ENCODE results near the gene RAG1. TPM values are rescaled to one million over a fixed set of nuclear protein-coding genes. Genes with fewer than 3 reads are reported as not detected.

The RAG1 gene
- total and polyA plus RNA-seq, 3 experiments from 2014 or later: 0.27 to 0.44 (median 0.35) TPM

GRCh38 chr11:36558571-36559413 is 9.0 kb upstream of the RAG1 start:
- ChIA-PET POLR2A (no interaction called here), CTCF (interaction anchor here (1.8 kb wide), 1 partner anchor 188 kb away, joined by 8 read pairs; no protein-coding TSS in a partner anchor)
- Mint-ChIP-seq H3K9me3 (peaks cover 0 to 9% (median 3%) of the 10 kb centered on the region in 5 donors), H3K4me3 (peak overlapping the region; percentile 61 to 79 (median 71)), H3K27me3 (no peaks in the 10 kb centered on the region), H3K36me3 (peaks cover 0 to 2% (median 0%) of the 10 kb centered on the region in 3 donors), H3K27ac (peak overlapping the region; percentile 59 to 91 (median 80)), H3K4me1 (peaks cover 31 to 35% (median 35%) of the 10 kb centered on the region in 3 donors)
- Histone ChIP-seq H3K4me1 (ENCODE audit: insufficient read depth, low read length) (peaks cover 14% of the 10 kb centered on the region), H3K36me3 (ENCODE audit: insufficient read depth, low read length) (no peaks in the 10 kb centered on the region), H3K27ac (ENCODE audit: low read depth, low read length) (peak overlapping the region; percentile 27), H3K27me3 (ENCODE audit: insufficient read depth, low read length, poor library complexity, severe bottlenecking) (no peaks in the 10 kb centered on the region), H3K9me3 (ENCODE audit: low read length) (no peaks in the 10 kb centered on the region), H3K4me3 (ENCODE audit: low read length) (peak overlapping the region; percentile 6)
- DNase-seq: peak in 1 of 5 donors; percentile 45

DNA sequence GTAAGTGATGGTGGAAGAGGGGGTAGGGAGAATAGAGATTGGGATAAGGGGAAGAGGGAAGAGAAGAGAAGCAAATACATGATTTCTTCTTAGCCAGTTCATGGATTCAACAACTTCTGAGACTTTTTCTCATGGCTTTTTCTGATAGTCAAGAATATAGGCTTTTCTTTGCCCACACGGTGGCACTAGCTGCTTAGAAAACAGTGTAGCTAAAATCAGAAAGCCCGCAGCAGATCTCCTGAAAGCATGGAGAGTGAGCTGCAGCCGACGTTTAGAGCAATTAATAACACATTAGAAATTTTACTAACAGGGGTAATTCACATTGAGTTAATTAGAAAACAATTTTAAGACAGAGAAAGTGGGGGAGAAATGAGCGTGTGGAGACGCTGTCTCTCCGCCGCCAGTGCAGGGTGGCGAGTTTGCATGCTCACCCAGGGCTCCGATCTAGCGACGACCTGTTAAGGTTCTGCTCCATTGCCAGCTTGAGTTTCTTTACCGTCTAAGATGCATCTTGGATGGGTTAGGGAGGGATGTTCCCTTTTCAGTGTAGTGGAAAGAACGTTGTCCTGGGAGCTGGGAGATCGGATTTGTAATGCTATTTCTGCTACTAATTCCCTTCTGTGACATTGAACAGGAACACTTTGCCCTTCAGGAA is 3.3 kb upstream of the RAG1 start:
- ChIA-PET POLR2A (interaction anchor here (0.6 kb wide), 1 partner anchor 107 kb away, joined by 4 read pairs; no protein-coding TSS in a partner anchor), CTCF (interaction anchor here (0.8 to 4.5 kb wide), 18 partner anchors 8 to 742 kb away, joined by 3 to 54 read pairs (median 4); partner anchors contain the start of gene TRAF6)
- Histone ChIP-seq H3K36me3 (ENCODE audit: insufficient read depth, low read length) (no peaks in the 10 kb centered on the region), H3K4me3 (ENCODE audit: low read length) (no peak overlapping the region), H3K27me3 (ENCODE audit: insufficient read depth, low read length, poor library complexity, severe bottlenecking) (no peaks in the 10 kb centered on the region), H3K9me3 (ENCODE audit: low read length) (no peaks in the 10 kb centered on the region), H3K27ac (ENCODE audit: low read depth, low read length) (no peak overlapping the region), H3K4me1 (ENCODE audit: insufficient read depth, low read length) (peaks cover 12% of the 10 kb centered on the region)
- Mint-ChIP-seq H3K4me1 (peaks cover 12 to 23% (median 22%) of the 10 kb centered on the region in 3 donors), H3K27me3 (peaks cover 6 to 29% of the 10 kb centered on the region in 2 donors), H3K9me3 (peaks cover 0 to 2% (median 0%) of the 10 kb centered on the region in 5 donors), H3K4me3 (peak overlapping the region; percentile 38 to 83 (median 79)), H3K36me3 (no peaks in the 10 kb centered on the region), H3K27ac (peak overlapping the region in 1 of 8 donors; percentile 1)
- DNase-seq: peak; percentile 10 to 57 (median 30)

DNA sequence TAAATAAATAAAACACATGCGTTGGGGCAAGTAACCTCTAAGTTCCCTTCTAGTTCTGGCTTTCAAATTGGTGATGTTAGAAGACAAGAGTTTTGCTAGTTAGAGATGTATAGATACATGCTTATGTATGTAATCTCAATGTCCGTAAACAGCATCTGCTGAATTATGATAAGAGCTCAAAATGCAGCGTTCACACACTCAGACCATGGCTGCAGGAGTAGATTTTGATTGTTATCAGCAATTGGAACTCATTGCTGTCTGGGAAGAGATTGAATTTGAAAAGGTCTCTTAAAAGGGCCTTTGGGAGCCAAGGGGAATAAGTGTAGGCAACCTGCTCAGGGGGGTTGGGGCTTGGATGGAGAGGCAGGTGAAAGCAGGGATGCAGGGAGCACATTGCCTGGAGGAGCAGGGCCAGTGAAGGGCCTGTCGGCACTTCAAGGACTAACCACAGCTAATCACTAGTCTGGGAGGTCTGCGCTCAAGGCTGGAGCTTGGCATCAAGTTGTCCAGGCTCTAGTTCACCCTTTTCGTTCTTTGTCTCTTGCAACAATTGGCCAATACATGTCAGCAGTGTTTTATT is 2.7 kb upstream of the RAG1 start:
- Mint-ChIP-seq H3K36me3 (no peaks in the 10 kb centered on the region), H3K27me3 (peaks cover 6 to 29% of the 10 kb centered on the region in 2 donors), H3K4me1 (peaks cover 7 to 16% (median 16%) of the 10 kb centered on the region in 3 donors), H3K4me3 (peak overlapping the region in 6 of 7 donors; percentile 38 to 83 (median 78)), H3K9me3 (no peaks in the 10 kb centered on the region), H3K27ac (no peak overlapping the region)
- CTCF ChIA-PET: interaction anchor here (0.8 to 4.5 kb wide), 16 partner anchors 7 to 186 kb away, joined by 3 to 54 read pairs (median 4); partner anchors contain the start of gene TRAF6
- no peaks in the 10 kb centered on the region for H3K27me3 ChIP-seq (ENCODE audit: insufficient read depth, low read length, poor library complexity, severe bottlenecking)
- H3K27ac ChIP-seq (ENCODE audit: low read depth, low read length): no peak overlapping the region
- H3K4me3 ChIP-seq (ENCODE audit: low read length): no peak overlapping the region
- no peaks in the 10 kb centered on the region for H3K9me3 ChIP-seq (ENCODE audit: low read length)
- DNase-seq: no peak
- H3K36me3 ChIP-seq (ENCODE audit: insufficient read depth, low read length): no peaks in the 10 kb centered on the region
- POLR2A ChIA-PET: interaction anchor here (0.6 kb wide), 1 partner anchor 106 kb away, joined by 4 read pairs; no protein-coding TSS in a partner anchor
- peaks cover 6% of the 10 kb centered on the region for H3K4me1 ChIP-seq (ENCODE audit: insufficient read depth, low read length)

GRCh38 chr11:36566407-36567053 is 1.3 kb upstream of the RAG1 start:
- no peaks in the 10 kb centered on the region for H3K36me3 ChIP-seq (ENCODE audit: insufficient read depth, low read length)
- peaks cover 6% of the 10 kb centered on the region for H3K4me1 ChIP-seq (ENCODE audit: insufficient read depth, low read length)
- no peaks in the 10 kb centered on the region for H3K36me3 Mint-ChIP-seq
- H3K27me3 ChIP-seq (ENCODE audit: insufficient read depth, low read length, poor library complexity, severe bottlenecking): no peaks in the 10 kb centered on the region
- H3K9me3 ChIP-seq (ENCODE audit: low read length): no peaks in the 10 kb centered on the region
- ChIA-PET CTCF (interaction anchor here (1.1 to 1.5 kb wide), 2 partner anchors 180 to 182 kb away, joined by 3 read pairs; no protein-coding TSS in a partner anchor), POLR2A (no interaction called here)
- no peak overlapping the region for H3K4me3 Mint-ChIP-seq
- H3K27ac ChIP-seq (ENCODE audit: low read depth, low read length): no peak overlapping the region
- no peak for DNase-seq
- no peak overlapping the region for H3K27ac Mint-ChIP-seq
- peaks cover 2 to 9% (median 8%) of the 10 kb centered on the region in 3 donors for H3K4me1 Mint-ChIP-seq
- peaks cover 15 to 41% of the 10 kb centered on the region in 2 donors for H3K27me3 Mint-ChIP-seq
- no peak overlapping the region for H3K4me3 ChIP-seq (ENCODE audit: low read length)
- H3K9me3 Mint-ChIP-seq: no peaks in the 10 kb centered on the region

GRCh38 chr11:36569095-36569494 is 1.3 kb downstream of the RAG1 start:
- Mint-ChIP-seq H3K27ac (peak overlapping the region in 1 of 8 donors; percentile 34), H3K27me3 (peaks cover 31 to 63% of the 10 kb centered on the region in 2 donors), H3K36me3 (peaks cover 0 to 15% (median 5%) of the 10 kb centered on the region in 3 donors), H3K4me3 (no peak overlapping the region), H3K4me1 (peaks cover 2 to 9% (median 8%) of the 10 kb centered on the region in 3 donors), H3K9me3 (no peaks in the 10 kb centered on the region)
- no peak for DNase-seq
- Histone ChIP-seq H3K27ac (ENCODE audit: low read depth, low read length) (no peak overlapping the region), H3K9me3 (ENCODE audit: low read length) (no peaks in the 10 kb centered on the region), H3K4me3 (ENCODE audit: low read length) (no peak overlapping the region), H3K4me1 (ENCODE audit: insufficient read depth, low read length) (peaks cover 6% of the 10 kb centered on the region), H3K27me3 (ENCODE audit: insufficient read depth, low read length, poor library complexity, severe bottlenecking) (peaks cover 10% of the 10 kb centered on the region), H3K36me3 (ENCODE audit: insufficient read depth, low read length) (no peaks in the 10 kb centered on the region)
- CTCF ChIA-PET: no interaction called here
- POLR2A ChIA-PET: no interaction called here

DNA sequence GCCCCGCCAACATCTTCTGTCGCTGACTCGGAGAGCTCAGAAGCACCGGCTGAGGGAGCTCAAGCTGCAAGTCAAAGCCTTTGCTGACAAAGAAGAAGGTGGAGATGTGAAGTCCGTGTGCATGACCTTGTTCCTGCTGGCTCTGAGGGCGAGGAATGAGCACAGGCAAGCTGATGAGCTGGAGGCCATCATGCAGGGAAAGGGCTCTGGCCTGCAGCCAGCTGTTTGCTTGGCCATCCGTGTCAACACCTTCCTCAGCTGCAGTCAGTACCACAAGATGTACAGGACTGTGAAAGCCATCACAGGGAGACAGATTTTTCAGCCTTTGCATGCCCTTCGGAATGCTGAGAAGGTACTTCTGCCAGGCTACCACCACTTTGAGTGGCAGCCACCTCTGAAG is 6.7 kb downstream of the RAG1 start:
- Mint-ChIP-seq H3K27me3 (peaks cover 29 to 41% of the 10 kb centered on the region in 2 donors), H3K4me3 (no peak overlapping the region), H3K36me3 (peaks cover 1 to 17% (median 6%) of the 10 kb centered on the region in 3 donors), H3K27ac (no peak overlapping the region), H3K4me1 (no peaks in the 10 kb centered on the region), H3K9me3 (no peaks in the 10 kb centered on the region)
- POLR2A ChIA-PET: no interaction called here
- peaks cover 10% of the 10 kb centered on the region for H3K27me3 ChIP-seq (ENCODE audit: insufficient read depth, low read length, poor library complexity, severe bottlenecking)
- no peaks in the 10 kb centered on the region for H3K9me3 ChIP-seq (ENCODE audit: low read length)
- H3K4me1 ChIP-seq (ENCODE audit: insufficient read depth, low read length): no peaks in the 10 kb centered on the region
- CTCF ChIA-PET: interaction anchor here (1.6 kb wide), 1 partner anchor 10 kb away, joined by 6 read pairs; no protein-coding TSS in a partner anchor
- no peaks in the 10 kb centered on the region for H3K36me3 ChIP-seq (ENCODE audit: insufficient read depth, low read length)
- no peak overlapping the region for H3K27ac ChIP-seq (ENCODE audit: low read depth, low read length)
- no peak for DNase-seq
- H3K4me3 ChIP-seq (ENCODE audit: low read length): no peak overlapping the region

- no peak for DNase-seq
- ChIA-PET CTCF (interaction anchor here (1.5 kb wide), 1 partner anchor 13 kb away, joined by 4 read pairs; no protein-coding TSS in a partner anchor), POLR2A (no interaction called here)
- Histone ChIP-seq H3K27ac (ENCODE audit: low read depth, low read length) (no peak overlapping the region), H3K9me3 (ENCODE audit: low read length) (no peaks in the 10 kb centered on the region), H3K4me3 (ENCODE audit: low read length) (no peak overlapping the region), H3K4me1 (ENCODE audit: insufficient read depth, low read length) (no peaks in the 10 kb centered on the region), H3K36me3 (ENCODE audit: insufficient read depth, low read length) (no peaks in the 10 kb centered on the region), H3K27me3 (ENCODE audit: insufficient read depth, low read length, poor library complexity, severe bottlenecking) (peaks cover 4% of the 10 kb centered on the region)
- no peak overlapping the region for H3K4me3 Mint-ChIP-seq
- no peaks in the 10 kb centered on the region for H3K4me1 Mint-ChIP-seq
- H3K36me3 Mint-ChIP-seq: peaks cover 1 to 20% (median 6%) of the 10 kb centered on the region in 3 donors
- H3K27me3 Mint-ChIP-seq: peaks cover 22 to 31% of the 10 kb centered on the region in 2 donors
- no peak overlapping the region for H3K27ac Mint-ChIP-seq
- H3K9me3 Mint-ChIP-seq: peaks cover 0 to 8% (median 5%) of the 10 kb centered on the region in 5 donors
Observed at GRCh38 chr11:36577373-36577772, 9.6 kb downstream of the RAG1 start.
